ENCODE data around the gene OTOA.

DNA sequence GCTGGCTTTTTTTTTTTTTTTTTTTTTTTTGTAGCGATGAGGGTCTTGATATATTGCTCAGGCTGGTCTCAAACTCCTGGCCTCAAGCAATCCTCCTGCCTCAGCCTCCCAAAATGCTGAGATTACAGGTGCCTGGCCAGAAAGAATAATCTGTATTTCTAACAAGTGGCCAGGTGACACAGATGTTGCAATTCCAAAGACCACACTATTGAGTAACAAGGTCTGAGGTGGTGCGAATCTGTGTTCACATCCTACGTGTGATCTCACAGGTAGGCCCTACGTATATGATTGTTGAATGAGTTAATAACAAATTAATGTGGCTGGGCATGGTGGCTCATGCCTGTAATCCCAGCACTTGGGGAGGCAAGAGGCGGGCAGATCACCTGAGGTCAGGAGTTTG is 33.3 kb downstream of the OTOA start:
- TF ChIP-seq, protein P1, sequence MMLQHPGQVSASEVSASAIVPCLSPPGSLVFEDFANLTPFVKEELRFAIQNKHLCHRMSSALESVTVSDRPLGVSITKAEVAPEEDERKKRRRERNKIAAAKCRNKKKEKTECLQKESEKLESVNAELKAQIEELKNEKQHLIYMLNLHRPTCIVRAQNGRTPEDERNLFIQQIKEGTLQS (IDR thresholded peaks at IDR 0.05; ENCODE audit: insufficient read depth, low read depth, low read length): no peak
- TF ChIP-seq TAF1 (IDR thresholded peaks at IDR 0.05; ENCODE audit: low read depth, low read length): no peak

Data from H1 (cell line).